HG02970 (cell line): ENCODE measurements around the gene ECHDC1.

Experiments used
- ATAC-seq: cut with Tn5 transposase; IDR thresholded peaks from one replicate; pipeline ENCODE4 v1.9.1; 2021; ENCODE audit warnings: mild to moderate bottlenecking, moderate library complexity, moderate number of reproducible peaks; ENCODE audit not compliant: unreplicated experiment, low FRiP score

ECHDC1 gene

GRCh38 chr6:127243501-127243900 is 99.9 kb downstream of the ECHDC1 start:
- ATAC-seq, result no peak
